Activated naive CD4-positive, alpha-beta T cell treated with anti-CD3 and anti-CD28 coated beads, Interleukin-2, amount 50 U/mL, for 72 hours (primary cell): ENCODE results near the gene CSNK1D. TPM values are rescaled to one million over a fixed set of nuclear protein-coding genes. Genes with fewer than 3 reads are reported as not detected.

ENCODE experiments used
- ATAC-seq, 2 donors: fragments of 150-1000 bp; cut with Tn5 transposase; 2 replicates each; pipeline ENCODE4 v1.10.0; 2021; ENCODE audit warnings: mild to moderate bottlenecking in 2 of 2, moderate library complexity in 2 of 2
- DNase-seq, 2 donors: peaks; one replicate each; pipeline ENCODE4 v3.0.0; 2021 to 2022; ENCODE audit warnings: low spot score in 2 of 2
- H3K27ac Mint-ChIP-seq, 2 donors: one replicate each; pipeline ENCODE4 v1.8.0; 2022; ENCODE audit warnings: mild to moderate bottlenecking in 2 of 2, mixed read lengths in 2 of 2
- H3K36me3 Mint-ChIP-seq, 2 donors: one replicate each; pipeline ENCODE4 v1.8.0; 2022; ENCODE audit warnings: mixed read lengths in 2 of 2
- H3K9me3 Mint-ChIP-seq, 2 donors: one replicate each; pipeline ENCODE4 v1.8.0; 2022; ENCODE audit warnings: mixed read lengths in 2 of 2
- total RNA-seq, 2 donors: library from RNA; stranded (reverse); gene quantifications; one replicate each; pipeline ENCODE4 v1.2.3, GENCODE V29; 2022

The CSNK1D gene
- total RNA-seq, 2 donors from 2014 or later, result 130 to 171 TPM

DNA sequence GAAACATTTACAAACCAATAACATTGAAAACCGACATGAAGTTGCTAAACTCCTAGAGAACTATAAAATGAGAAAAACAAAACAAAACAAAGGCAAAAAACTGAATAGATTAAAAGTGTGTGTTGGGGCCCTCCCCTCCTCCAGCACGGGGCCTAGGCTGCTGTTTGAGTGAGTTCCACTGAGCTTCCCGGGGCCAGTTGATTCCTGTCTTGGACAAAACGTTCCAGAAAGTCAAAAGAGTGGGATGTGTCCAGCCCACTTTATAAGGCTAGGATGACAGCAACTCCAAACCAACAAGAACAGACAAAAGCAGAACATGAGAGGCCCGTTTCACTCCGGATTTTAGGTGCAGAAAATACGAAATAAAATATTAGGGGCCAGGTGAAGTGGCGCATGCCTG is 11.6 kb upstream of the CSNK1D start:
- Mint-ChIP-seq H3K36me3 (no peaks in the 10 kb centered on the region), H3K9me3 (no peaks in the 10 kb centered on the region), H3K27ac (no peak overlapping the region)
- ATAC-seq (no peak), DNase-seq (no peak)

DNA sequence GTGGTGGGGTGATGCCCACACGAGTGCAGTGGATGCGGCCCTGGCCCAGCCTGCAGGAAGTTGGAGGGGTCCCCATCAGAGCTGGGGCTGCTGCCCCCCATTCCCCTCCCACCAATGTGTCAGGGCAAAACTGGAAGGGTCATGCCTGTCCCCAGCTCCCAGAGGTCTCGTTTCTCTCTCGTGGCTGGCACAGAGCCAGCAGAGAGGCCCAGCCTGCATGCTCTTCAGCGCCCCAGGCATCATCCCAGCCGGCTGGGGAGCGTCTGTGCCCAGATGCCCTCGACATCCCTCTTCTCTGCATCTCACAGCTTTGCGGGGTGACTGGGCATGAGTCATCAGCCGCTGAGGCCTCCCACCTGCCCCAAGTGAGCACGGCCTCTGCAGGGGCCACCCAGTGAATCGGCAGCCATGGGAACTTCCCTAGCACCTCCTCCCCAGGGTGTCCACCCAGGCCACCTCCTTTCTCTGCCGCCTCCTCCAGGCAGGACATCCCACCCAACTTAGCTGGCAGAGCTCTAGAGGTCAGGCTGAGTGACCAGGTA is 9.8 kb upstream of the CSNK1D start:
- Mint-ChIP-seq H3K9me3 (no peaks in the 10 kb centered on the region), H3K36me3 (no peaks in the 10 kb centered on the region), H3K27ac (peak overlapping the region in 1 of 2 donors; percentile 40)
- peak; percentile 74 to 80 for ATAC-seq
- DNase-seq, result no peak

- Mint-ChIP-seq H3K9me3 (no peaks in the 10 kb centered on the region), H3K36me3 (no peaks in the 10 kb centered on the region), H3K27ac (no peak overlapping the region)
- no peak for DNase-seq
- ATAC-seq, result peak; percentile 14 to 66
These were observed 9.0 kb upstream of the CSNK1D start for GRCh38 chr17:82282239-82283207.

GRCh38 chr17:82281502-82282238 is 8.2 kb upstream of the CSNK1D start:
- no peak overlapping the region for H3K27ac Mint-ChIP-seq
- DNase-seq (no peak), ATAC-seq (peak; percentile 63 to 79)
- H3K36me3 Mint-ChIP-seq, result no peaks in the 10 kb centered on the region
- no peaks in the 10 kb centered on the region for H3K9me3 Mint-ChIP-seq

GRCh38 chr17:82281076-82281475 is 7.6 kb upstream of the CSNK1D start:
- ATAC-seq (no peak), DNase-seq (no peak)
- H3K9me3 Mint-ChIP-seq, result no peaks in the 10 kb centered on the region
- H3K36me3 Mint-ChIP-seq, result no peaks in the 10 kb centered on the region
- H3K27ac Mint-ChIP-seq, result no peak overlapping the region

- Mint-ChIP-seq H3K36me3 (no peaks in the 10 kb centered on the region), H3K9me3 (no peaks in the 10 kb centered on the region), H3K27ac (no peak overlapping the region)
- ATAC-seq (no peak), DNase-seq (no peak)
These were observed 7.0 kb upstream of the CSNK1D start for GRCh38 chr17:82280537-82280936.

GRCh38 chr17:82278786-82279391 is 5.4 kb upstream of the CSNK1D start:
- Mint-ChIP-seq H3K9me3 (no peaks in the 10 kb centered on the region), H3K36me3 (no peaks in the 10 kb centered on the region), H3K27ac (no peak overlapping the region)
- no peak for DNase-seq
- no peak for ATAC-seq

DNA sequence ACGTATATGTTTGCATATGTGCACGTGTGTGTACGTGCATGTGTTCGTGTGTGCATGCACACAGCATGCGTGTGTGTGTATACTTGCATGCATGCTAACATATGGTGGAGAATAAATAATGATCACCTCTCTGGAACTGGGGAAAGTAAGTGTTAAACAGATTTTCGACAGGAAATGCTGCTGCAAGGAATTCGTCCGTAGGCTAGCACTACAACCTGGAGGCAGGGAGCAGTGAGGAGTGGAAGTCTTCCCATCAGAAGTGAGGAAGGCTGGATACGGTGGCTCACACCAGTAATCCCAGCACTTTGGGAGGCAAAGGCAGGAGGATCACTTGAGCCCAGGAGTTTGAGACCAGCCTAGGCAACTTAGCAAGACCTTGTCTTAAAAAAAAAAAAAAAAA is 4.8 kb upstream of the CSNK1D start:
- ATAC-seq, result no peak
- H3K9me3 Mint-ChIP-seq, result no peaks in the 10 kb centered on the region
- H3K27ac Mint-ChIP-seq, result no peak overlapping the region
- DNase-seq, result no peak
- no peaks in the 10 kb centered on the region for H3K36me3 Mint-ChIP-seq

- no peak overlapping the region for H3K27ac Mint-ChIP-seq
- no peak for ATAC-seq
- H3K9me3 Mint-ChIP-seq, result no peaks in the 10 kb centered on the region
- no peak for DNase-seq
- H3K36me3 Mint-ChIP-seq, result no peaks in the 10 kb centered on the region
These were observed 4.4 kb upstream of the CSNK1D start for GRCh38 chr17:82277851-82278250.

DNA sequence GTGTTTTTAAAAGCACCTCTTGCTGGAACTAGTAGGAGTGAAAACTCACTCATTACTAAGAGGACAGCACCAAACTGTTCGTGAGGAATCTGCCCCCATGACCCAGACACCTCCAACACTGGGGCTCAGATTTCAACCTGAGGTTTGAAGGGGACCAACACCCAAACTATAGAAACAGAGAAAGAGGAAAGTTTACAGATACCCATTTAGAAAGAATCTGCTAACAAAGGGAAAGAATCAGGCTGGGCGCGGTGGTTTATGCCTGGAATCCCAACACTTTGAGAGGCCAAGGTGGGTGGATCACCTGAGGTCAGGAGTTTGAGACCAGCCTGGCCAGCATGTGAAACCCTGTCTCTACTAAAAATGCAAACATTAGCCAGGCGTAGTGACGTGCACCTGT is 3.4 kb upstream of the CSNK1D start:
- Mint-ChIP-seq H3K36me3 (peaks cover 7 to 8% of the 10 kb centered on the region in 2 donors), H3K9me3 (no peaks in the 10 kb centered on the region), H3K27ac (no peak overlapping the region)
- DNase-seq (no peak), ATAC-seq (no peak)

GRCh38 chr17:82275326-82275725 is 1.8 kb upstream of the CSNK1D start:
- Mint-ChIP-seq H3K9me3 (no peaks in the 10 kb centered on the region), H3K27ac (peak overlapping the region in 1 of 2 donors; percentile 13), H3K36me3 (peaks cover 7 to 15% of the 10 kb centered on the region in 2 donors)
- no peak for ATAC-seq
- no peak for DNase-seq

- ATAC-seq (no peak), DNase-seq (no peak)
- Mint-ChIP-seq H3K36me3 (peaks cover 7 to 24% of the 10 kb centered on the region in 2 donors), H3K27ac (peak overlapping the region in 1 of 2 donors; percentile 100), H3K9me3 (no peaks in the 10 kb centered on the region)
These were observed 877 bp upstream of the CSNK1D start for GRCh38 chr17:82274134-82275020.

DNA sequence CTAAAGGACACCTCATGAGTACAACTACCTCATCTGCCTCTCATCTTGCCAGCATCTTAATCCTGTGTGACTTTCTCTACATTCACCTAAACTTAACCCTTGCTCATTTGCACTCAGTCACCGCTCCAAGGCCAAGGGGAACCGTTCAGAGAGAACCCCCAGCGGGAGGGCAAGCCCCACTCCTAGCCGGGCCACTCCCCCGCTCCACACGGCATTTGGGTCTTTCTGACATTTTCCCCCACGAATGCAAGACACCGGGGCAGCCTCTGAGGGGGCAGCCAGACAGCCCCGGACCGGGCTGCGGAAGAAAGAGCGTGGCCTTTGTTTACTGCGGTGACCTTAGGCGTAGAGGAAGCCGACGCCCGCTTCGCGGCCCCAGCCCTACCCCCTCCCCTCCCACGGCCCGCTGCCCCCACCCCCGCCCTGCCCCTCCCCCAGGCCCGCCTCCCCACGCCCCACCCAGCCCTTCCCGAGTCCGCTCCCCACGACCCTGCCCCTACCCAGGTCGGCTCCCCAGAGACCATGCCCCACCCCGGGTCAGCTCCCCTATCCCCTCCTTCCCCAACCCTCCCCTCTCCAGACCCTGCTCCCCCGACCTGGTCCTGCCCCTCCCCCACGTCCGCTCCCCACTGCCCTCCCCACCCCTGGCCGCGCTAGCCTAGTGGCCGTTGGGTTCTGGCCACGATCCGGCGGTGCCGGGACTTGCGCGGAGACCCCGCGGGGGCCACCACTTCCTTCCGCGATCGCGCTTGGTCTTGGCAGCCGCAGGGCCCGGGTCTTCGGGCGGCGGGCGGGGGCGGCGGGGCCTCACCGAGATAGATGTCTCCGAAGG is 789 bp downstream of the CSNK1D start:
- H3K36me3 Mint-ChIP-seq, result peaks cover 7 to 28% of the 10 kb centered on the region in 2 donors

GRCh38 chr17:82271401-82271800 is 2.1 kb downstream of the CSNK1D start:
- peak overlapping the region; percentile 98 to 100 for H3K27ac Mint-ChIP-seq

More for the DNA sequence above, 789 bp downstream of the CSNK1D start:
- ATAC-seq (peak; percentile 19 to 52), DNase-seq (peak in 1 of 2 donors; percentile 42)
- peak overlapping the region; percentile 100 for H3K27ac Mint-ChIP-seq
- H3K9me3 Mint-ChIP-seq, result no peaks in the 10 kb centered on the region

GRCh38 chr17:82270651-82271050 is 2.8 kb downstream of the CSNK1D start:
- H3K9me3 Mint-ChIP-seq, result no peaks in the 10 kb centered on the region
- peaks cover 7 to 46% of the 10 kb centered on the region in 2 donors for H3K36me3 Mint-ChIP-seq
- no peak for DNase-seq
- ATAC-seq, result no peak
- H3K27ac Mint-ChIP-seq, result peak overlapping the region; percentile 66 to 98

More at GRCh38 chr17:82271401-82271800, 2.1 kb downstream of the CSNK1D start:
- DNase-seq, result no peak
- ATAC-seq, result no peak
- Mint-ChIP-seq H3K36me3 (peaks cover 7 to 40% of the 10 kb centered on the region in 2 donors), H3K9me3 (no peaks in the 10 kb centered on the region)
